Psoas muscle (tissue), 8 donors: ENCODE data around the gene SLC39A7. TPM values are rescaled to one million over a fixed set of nuclear protein-coding genes. Genes with fewer than 3 reads are reported as not detected.

Experiments
- ATAC-seq, 4 donors: fragments of 200-7000 bp; cut with Tn5 transposase; one replicate each; pipeline ENCODE4 v1.9.1; 2020; ENCODE audit warnings: moderate library complexity in 3 of 4, mild to moderate bottlenecking in 2 of 4
- DNase-seq, 2 donors: peaks; one replicate each; pipeline ENCODE4 v3.0.0-alpha.2; 2020
- H3K27ac ChIP-seq: fragments of 200-600 bp; one replicate; pipeline ENCODE4 v1.8.0; 2022
- H3K27me3 ChIP-seq, 3 donors: fragments of 200-600 bp in 1 of 3; one replicate each; pipeline versions ENCODE4 v1.6.1 to v1.8.0; 2013 to 2022; ENCODE audit warnings: low read length in 2 of 3, mild to moderate bottlenecking in 2 of 3, moderate library complexity in 1 of 3; ENCODE audit not compliant: insufficient read depth in 3 of 3
- H3K36me3 ChIP-seq, 2 donors: fragments of 200-600 bp in 1 of 2; one replicate each; pipeline versions ENCODE4 v1.6.1 to v1.8.0; 2013 to 2022; ENCODE audit warnings: low read depth in 1 of 2, mild to moderate bottlenecking in 1 of 2, moderate library complexity in 1 of 2; ENCODE audit not compliant: insufficient read depth in 1 of 2
- H3K4me1 ChIP-seq: fragments of 200-600 bp; one replicate; pipeline ENCODE4 v1.8.0; 2022
- H3K4me3 ChIP-seq: fragments of 200-600 bp; one replicate; pipeline ENCODE4 v1.8.0; 2022; ENCODE audit warnings: mild to moderate bottlenecking
- H3K9me3 ChIP-seq: fragments of 200-600 bp; one replicate; pipeline ENCODE4 v1.8.0; 2022
- WGBS, 3 donors: extraction: QIAGEN DNeasy Blood & Tissue Kit; methylation state at CpG; one replicate each; pipeline versions ENCODE4 v1.1.6 to v1.1.7; 2013; 5-methylcytosine and 5-hydroxymethylcytosine counted together
- intact Hi-C, 2 donors: fragments of 100-400 bp; cut with DNase I; formaldehyde crosslinking; loops; one replicate each; pipeline versions ENCODE4 v1.11.0 to v1.14.2; 2022
- polyA plus RNA-seq, 3 donors: library from polyadenylated mRNA; stranded (reverse); fragments of 200-250 nt; gene quantifications; one replicate each; pipeline ENCODE4 v1.2.3, GENCODE V29; 2013
- total RNA-seq, 4 donors: library from RNA; stranded (reverse); fragmentation: NEBNext Ultra II Directional in 2 of 4; extraction: Animal tissue kit (Norgen Biotek cat#: 25700) in 2 of 4; gene quantifications; one replicate each; pipeline versions ENCODE4 v1.2.1 to v1.2.4, GENCODE V29; 2021 to 2023
- TF ChIP-seq, protein P1 (sequence below): fragments of 200-600 bp; IDR thresholded peaks from one replicate; pipeline ENCODE4 v1.8.0; 2022; ENCODE audit warnings: antibody characterized with exemption
- donor health status: healthy with polysubstance abuse.
- donor health status: DM: no; HTN: no; CAD: no; lungs with moderate emphysema.
- donor health status: Bipolar disorder and iron deficiency.
- donor health status: healthy.
- donor health status: DM: yes; HTN: yes; CAD: no.
- donor health status: DM: no; HTN: no; CAD: no.
- donor health status: DM: no; HTN: no; CAD: no.
- donor health status: DM: yes; HTN: yes; CAD: no.

SLC39A7 gene
- total and polyA plus RNA-seq, 7 donors = 17.6 to 126 (median 41.4) TPM

DNA sequence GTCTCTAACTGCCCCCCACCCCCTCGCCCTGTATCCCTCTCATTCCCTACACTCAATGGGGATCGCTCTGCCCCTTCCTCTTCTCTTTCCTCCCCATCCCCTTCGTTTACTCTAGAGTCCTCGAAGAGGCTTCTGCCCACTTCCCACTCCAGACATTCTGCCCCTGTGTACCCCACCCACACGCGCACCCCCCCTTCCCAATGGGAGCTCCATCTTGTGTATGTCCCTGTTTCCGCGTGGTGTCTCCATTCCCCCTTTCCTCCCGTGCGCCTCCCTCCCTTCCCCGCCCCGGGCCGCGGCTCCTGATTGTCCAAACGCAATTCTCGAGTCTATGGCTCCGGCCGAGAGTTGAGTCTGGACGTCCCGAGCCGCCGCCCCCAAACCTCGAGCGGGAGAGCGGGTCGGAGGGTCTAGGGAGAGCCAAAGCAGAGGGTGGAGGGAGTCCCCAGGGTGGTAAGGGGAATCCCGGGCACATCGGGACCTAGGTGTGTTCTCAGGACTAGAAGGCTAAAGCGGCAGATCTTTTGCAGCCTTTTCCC, 7.0 kb downstream of the SLC39A7 start:
- Histone ChIP-seq H3K27ac (peak overlapping the region; percentile 97), H3K4me3 (peak overlapping the region; percentile 89), H3K9me3 (no peaks in the 10 kb centered on the region), H3K36me3 (peaks cover 3 to 41% of the 10 kb centered on the region in 2 donors), H3K27me3 (no peaks in the 10 kb centered on the region), H3K4me1 (peaks cover 8% of the 10 kb centered on the region)
- 0 to 1% (median 1%) methylated on average over 27 to 29 of the region's 29 CpGs for WGBS, 3 donors
- DNase-seq (peak; percentile 59 to 71), ATAC-seq (peak in 3 of 4 donors; percentile 18 to 52 (median 38))
- intact Hi-C loops = loop anchor here in 1 of 2 donors (5.0 to 10.0 kb wide), 2 partner anchors 40 to 207 kb away; partner anchors contain the start of genes CUTA and PHF1
- TF ChIP-seq, protein P1, sequence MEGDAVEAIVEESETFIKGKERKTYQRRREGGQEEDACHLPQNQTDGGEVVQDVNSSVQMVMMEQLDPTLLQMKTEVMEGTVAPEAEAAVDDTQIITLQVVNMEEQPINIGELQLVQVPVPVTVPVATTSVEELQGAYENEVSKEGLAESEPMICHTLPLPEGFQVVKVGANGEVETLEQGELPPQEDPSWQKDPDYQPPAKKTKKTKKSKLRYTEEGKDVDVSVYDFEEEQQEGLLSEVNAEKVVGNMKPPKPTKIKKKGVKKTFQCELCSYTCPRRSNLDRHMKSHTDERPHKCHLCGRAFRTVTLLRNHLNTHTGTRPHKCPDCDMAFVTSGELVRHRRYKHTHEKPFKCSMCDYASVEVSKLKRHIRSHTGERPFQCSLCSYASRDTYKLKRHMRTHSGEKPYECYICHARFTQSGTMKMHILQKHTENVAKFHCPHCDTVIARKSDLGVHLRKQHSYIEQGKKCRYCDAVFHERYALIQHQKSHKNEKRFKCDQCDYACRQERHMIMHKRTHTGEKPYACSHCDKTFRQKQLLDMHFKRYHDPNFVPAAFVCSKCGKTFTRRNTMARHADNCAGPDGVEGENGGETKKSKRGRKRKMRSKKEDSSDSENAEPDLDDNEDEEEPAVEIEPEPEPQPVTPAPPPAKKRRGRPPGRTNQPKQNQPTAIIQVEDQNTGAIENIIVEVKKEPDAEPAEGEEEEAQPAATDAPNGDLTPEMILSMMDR = no peak

DNA sequence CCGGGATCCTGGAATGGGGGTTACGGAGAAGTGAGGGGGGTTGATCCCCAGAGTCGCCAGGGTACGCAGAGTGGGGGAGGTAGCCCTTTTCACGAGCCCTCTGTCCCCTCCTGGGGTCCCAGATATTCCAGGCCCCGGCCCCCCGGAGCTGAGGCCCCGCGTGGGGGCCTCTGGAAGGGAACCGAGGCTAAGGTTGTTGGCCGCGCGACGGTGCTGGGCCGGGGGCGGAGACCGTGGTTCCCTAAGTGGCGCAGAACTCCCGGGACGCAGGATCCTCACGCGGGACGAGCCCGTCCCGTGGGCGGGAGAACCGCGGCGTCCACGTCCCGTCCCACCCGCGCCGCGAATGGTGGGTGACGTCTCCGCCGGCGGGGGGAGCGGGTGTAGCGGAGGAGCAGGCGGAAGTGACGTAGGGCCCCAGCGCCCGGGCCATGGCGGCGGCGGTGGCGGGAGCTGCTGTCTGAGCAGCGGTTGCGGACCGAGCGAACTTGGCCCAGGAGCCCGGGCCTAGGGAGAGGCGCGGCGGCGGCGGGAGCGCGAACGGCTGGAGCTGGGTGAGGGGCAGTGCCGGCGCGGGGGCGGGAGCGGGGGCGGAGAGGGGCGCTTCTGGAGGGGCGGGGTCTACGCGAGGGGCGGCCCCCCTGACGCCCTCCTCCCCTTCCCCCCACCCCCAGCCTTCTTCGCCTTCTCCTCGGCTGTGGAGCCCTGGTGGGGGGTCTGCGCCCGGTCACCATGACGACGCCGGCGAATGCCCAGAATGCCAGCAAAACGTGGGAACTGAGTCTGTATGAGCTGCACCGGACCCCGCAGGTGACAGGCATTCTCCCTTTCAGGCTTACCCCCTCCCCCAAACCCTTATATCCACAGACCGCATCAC, 7.7 kb downstream of the SLC39A7 start, which contains the start of gene RING1:
RING1 (plus strand) TSS at position 410 of the 877 bp plus-strand sequence; CDS start at position 733, 323 bp downstream.
- intact Hi-C loops = loop anchor here in 1 of 2 donors (5.0 to 10.0 kb wide), 2 partner anchors 39 to 206 kb away; partner anchors contain the start of genes CUTA and PHF1
- TF ChIP-seq, protein P1 = no peak
- peaks cover 2 to 34% of the 10 kb centered on the region in 2 donors for H3K36me3 ChIP-seq
- no peaks in the 10 kb centered on the region for H3K9me3 ChIP-seq
- ATAC-seq (peak; percentile 79 to 89 (median 86)), DNase-seq (peak; percentile 90 to 93)
- peaks cover 15% of the 10 kb centered on the region for H3K4me1 ChIP-seq
- H3K27ac ChIP-seq = peak within 1 kb of the TSS; percentile 97
- no peaks in the 10 kb centered on the region for H3K27me3 ChIP-seq
- H3K4me3 ChIP-seq = peak within 1 kb of the TSS; percentile 89
- 0 to 2% (median 1%) methylated on average over 45 to 86 of the region's 86 CpGs for WGBS, 3 donors

DNA sequence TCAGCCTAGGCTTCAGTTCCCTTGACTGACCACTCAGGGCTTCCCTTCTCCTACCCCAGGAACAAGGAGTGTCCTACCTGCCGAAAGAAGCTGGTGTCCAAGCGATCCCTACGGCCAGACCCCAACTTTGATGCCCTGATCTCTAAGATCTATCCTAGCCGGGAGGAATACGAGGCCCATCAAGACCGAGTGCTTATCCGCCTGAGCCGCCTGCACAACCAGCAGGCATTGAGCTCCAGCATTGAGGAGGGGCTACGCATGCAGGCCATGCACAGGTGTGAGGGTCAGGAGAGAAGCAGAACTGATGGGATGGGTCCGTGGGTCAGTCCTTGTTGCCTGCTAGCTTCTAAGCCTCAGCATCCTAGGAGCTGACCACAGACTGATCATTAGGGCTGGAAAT, 9.2 kb downstream of the SLC39A7 start:
- intact Hi-C loops = loop anchor here in 1 of 2 donors (5.0 to 10.0 kb wide), 2 partner anchors 37 to 205 kb away; partner anchors contain the start of genes CUTA and PHF1
- Histone ChIP-seq H3K27ac (no peak overlapping the region), H3K27me3 (no peaks in the 10 kb centered on the region), H3K4me1 (peaks cover 12% of the 10 kb centered on the region), H3K4me3 (peak overlapping the region; percentile 89), H3K9me3 (no peaks in the 10 kb centered on the region), H3K36me3 (peaks cover 0 to 26% of the 10 kb centered on the region in 2 donors)
- WGBS, 3 donors = 90 to 94% (median 93%) methylated on average over 10 of the region's 10 CpGs
- no peak for ATAC-seq
- DNase-seq = no peak
- TF ChIP-seq, protein P1 = no peak

DNA sequence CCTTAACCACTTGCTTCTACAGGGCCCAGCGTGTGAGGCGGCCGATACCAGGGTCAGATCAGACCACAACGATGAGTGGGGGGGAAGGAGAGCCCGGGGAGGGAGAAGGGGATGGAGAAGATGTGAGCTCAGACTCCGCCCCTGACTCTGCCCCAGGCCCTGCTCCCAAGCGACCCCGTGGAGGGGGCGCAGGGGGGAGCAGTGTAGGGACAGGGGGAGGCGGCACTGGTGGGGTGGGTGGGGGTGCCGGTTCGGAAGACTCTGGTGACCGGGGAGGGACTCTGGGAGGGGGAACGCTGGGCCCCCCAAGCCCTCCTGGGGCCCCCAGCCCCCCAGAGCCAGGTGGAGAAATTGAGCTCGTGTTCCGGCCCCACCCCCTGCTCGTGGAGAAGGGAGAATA, 10.5 kb downstream of the SLC39A7 start:
- Histone ChIP-seq H3K9me3 (no peaks in the 10 kb centered on the region), H3K27me3 (no peaks in the 10 kb centered on the region), H3K27ac (no peak overlapping the region), H3K36me3 (peaks cover 0 to 26% of the 10 kb centered on the region in 2 donors), H3K4me1 (peaks cover 12% of the 10 kb centered on the region), H3K4me3 (no peak overlapping the region)
- no peak for ATAC-seq
- DNase-seq = no peak
- intact Hi-C loops = no loop called here
- TF ChIP-seq, protein P1 = no peak
- 69 to 79% (median 77%) methylated on average over 16 to 17 of the region's 17 CpGs for WGBS, 3 donors
